Prostate gland (tissue), 2 donors: ENCODE measurements around the gene UBE2E2. TPM values are rescaled to one million over a fixed set of nuclear protein-coding genes. Genes with fewer than 3 reads are reported as not detected.

Experiments
- DNase-seq: peaks from one replicate; pipeline ENCODE4 v3.0.0-alpha.2; 2019; ENCODE audit warnings: low spot score
- H3K27ac ChIP-seq, 2 donors: fragments of 200-600 bp; sonication (generic); 2 replicates each; pipeline ENCODE4 v1.5.1; 2017 to 2019
- H3K27me3 ChIP-seq: fragments of 200-600 bp; sonication (generic); replicated peaks from 2 replicates; pipeline ENCODE4 v1.5.1; 2019; ENCODE audit not compliant: insufficient read depth
- H3K36me3 ChIP-seq, 2 donors: fragments of 200-600 bp; sonication (generic); 1 replicate in 1 of 2; 2 replicates in 1 of 2; pipeline versions ENCODE4 v1.5.1 to v1.8.1; 2017 to 2019
- H3K4me1 ChIP-seq: fragments of 200-600 bp; sonication (generic); replicated peaks from 2 replicates; pipeline ENCODE4 v1.5.1; 2019
- H3K4me3 ChIP-seq, 2 donors: fragments of 200-600 bp; sonication (generic); 2 replicates each; pipeline ENCODE4 v1.5.1; 2017 to 2019
- H3K9me3 ChIP-seq: fragments of 200-600 bp; sonication (generic); 2 replicates; pipeline ENCODE4 v1.5.1; 2017
- POLR2A ChIP-seq: fragments of 450-650 bp; IDR thresholded peaks from one replicate; pipeline ENCODE4 v1.6.1; 2016; ENCODE audit warnings: antibody characterized with exemption, mild to moderate bottlenecking
- POLR2AphosphoS5 ChIP-seq: sonication (generic); formaldehyde crosslinking; IDR thresholded peaks from one replicate; pipeline ENCODE4 v1.6.1; 2017; ENCODE audit warnings: antibody characterized with exemption
- WGBS: methylation state at CpG from one replicate; pipeline ENCODE4 v1.1.5; 2018; 5-methylcytosine and 5-hydroxymethylcytosine counted together
- intact Hi-C: fragments of 100-400 bp; cut with DNase I; formaldehyde crosslinking; loops from one replicate; pipeline ENCODE4 v1.14.2; 2022
- total RNA-seq, 2 donors: library from RNA; depleted of rRNA; stranded (reverse); fragments of >200 nt; gene quantifications; one replicate each; pipeline ENCODE4 v1.1.0, GENCODE V29; 2016
- TF ChIP-seq, protein P1 (sequence below), 4 experiments: fragments of 200-600 bp in 2 of 4; fragments of 450-650 bp in 2 of 4; sonication (generic) in 2 of 4; IDR thresholded peaks; 1 replicate in 3 of 4; 2 replicates in 1 of 4; pipeline ENCODE4 v1.5.1; 2016 to 2019; ENCODE audit warnings: antibody characterized with exemption in 4 of 4, mild to moderate bottlenecking in 2 of 4, moderate library complexity in 2 of 4

UBE2E2 gene
- total RNA-seq, 2 donors from 2014 or later = 25.9 to 48.7 TPM

DNA sequence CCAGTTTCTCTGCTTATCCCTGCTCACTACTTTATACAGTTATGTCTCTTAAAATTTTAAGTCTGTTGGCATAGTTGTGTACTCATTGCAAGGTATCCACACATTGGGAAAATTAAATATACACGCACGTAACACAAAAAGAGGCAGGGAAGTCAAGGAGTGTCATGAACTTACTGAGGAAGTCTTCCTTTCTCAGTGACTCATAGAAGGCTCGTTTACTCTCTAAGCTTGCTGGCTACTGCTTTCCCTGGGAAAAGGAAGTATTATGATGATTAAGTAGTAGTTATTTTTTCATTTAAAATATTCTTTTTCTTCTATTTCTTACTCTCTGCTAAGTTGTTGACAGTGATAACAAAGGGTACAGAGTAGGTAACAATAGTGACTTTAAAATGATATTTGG is 287.3 kb downstream of the UBE2E2 start:
- Histone ChIP-seq H3K36me3 (no peaks in the 10 kb centered on the region), H3K4me3 (no peak overlapping the region), H3K9me3 (no peaks in the 10 kb centered on the region), H3K27me3 (no peaks in the 10 kb centered on the region), H3K27ac (no peak overlapping the region), H3K4me1 (no peaks in the 10 kb centered on the region)
- DNase-seq = no peak
- 79% methylated on average over 3 of the region's 3 CpGs for WGBS
- intact Hi-C loops = no loop called here
- no peak for TF ChIP-seq POLR2A
- TF ChIP-seq, protein P1, sequence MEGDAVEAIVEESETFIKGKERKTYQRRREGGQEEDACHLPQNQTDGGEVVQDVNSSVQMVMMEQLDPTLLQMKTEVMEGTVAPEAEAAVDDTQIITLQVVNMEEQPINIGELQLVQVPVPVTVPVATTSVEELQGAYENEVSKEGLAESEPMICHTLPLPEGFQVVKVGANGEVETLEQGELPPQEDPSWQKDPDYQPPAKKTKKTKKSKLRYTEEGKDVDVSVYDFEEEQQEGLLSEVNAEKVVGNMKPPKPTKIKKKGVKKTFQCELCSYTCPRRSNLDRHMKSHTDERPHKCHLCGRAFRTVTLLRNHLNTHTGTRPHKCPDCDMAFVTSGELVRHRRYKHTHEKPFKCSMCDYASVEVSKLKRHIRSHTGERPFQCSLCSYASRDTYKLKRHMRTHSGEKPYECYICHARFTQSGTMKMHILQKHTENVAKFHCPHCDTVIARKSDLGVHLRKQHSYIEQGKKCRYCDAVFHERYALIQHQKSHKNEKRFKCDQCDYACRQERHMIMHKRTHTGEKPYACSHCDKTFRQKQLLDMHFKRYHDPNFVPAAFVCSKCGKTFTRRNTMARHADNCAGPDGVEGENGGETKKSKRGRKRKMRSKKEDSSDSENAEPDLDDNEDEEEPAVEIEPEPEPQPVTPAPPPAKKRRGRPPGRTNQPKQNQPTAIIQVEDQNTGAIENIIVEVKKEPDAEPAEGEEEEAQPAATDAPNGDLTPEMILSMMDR (IDR thresholded peaks at IDR 0.05) = no peak
- no peak for TF ChIP-seq POLR2AphosphoS5

DNA sequence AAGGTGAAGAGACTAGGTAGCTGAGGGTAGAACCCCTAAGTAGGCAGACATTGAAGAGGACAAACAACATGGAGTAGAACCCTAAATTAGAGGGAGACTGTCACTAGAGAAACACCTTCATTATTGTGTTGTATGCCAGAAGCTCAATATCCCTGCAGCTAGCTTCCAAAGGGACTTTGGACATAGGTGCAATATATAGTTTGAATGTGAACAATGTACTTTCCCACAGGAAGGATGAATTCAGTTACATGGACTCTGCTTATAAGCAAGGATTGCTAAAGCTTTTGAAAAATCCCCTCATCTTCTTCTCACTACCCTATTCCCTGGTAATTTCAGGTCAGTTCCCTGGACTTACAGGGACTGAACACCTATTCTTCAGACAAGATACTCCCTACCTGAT is 288.9 kb downstream of the UBE2E2 start:
- Histone ChIP-seq H3K4me3 (no peak overlapping the region), H3K9me3 (no peaks in the 10 kb centered on the region), H3K4me1 (no peaks in the 10 kb centered on the region), H3K27me3 (no peaks in the 10 kb centered on the region), H3K36me3 (no peaks in the 10 kb centered on the region), H3K27ac (no peak overlapping the region)
- no peak for TF ChIP-seq POLR2AphosphoS5
- no peak for TF ChIP-seq POLR2A
- TF ChIP-seq, protein P1 (IDR thresholded peaks at IDR 0.05) = no peak
- DNase-seq = no peak
- intact Hi-C loops = no loop called here

DNA sequence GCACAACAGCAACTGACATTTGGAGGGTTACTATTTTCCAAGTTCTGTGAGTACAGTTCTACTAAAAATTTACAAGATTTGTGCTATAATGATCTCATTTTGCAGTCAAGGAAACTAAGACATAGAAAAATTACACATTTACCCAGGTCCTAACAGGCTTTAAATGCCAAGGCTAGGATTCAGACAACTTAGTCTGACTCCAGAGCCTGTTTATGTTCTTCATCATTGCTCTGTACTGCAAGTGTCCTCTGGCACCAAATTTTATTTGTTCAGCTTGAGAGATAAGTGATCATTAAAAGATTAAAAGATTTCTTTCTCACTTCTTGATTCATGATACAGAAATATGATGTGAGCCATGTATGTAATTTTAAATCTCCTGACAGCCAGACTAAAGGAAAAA is 290.8 kb downstream of the UBE2E2 start:
- no peak overlapping the region for H3K4me3 ChIP-seq
- no peaks in the 10 kb centered on the region for H3K27me3 ChIP-seq
- no peaks in the 10 kb centered on the region for H3K9me3 ChIP-seq
- no peaks in the 10 kb centered on the region for H3K4me1 ChIP-seq
- intact Hi-C loops = no loop called here
- no peak for DNase-seq
- H3K27ac ChIP-seq = no peak overlapping the region
- H3K36me3 ChIP-seq = no peaks in the 10 kb centered on the region
- TF ChIP-seq, protein P1 (IDR thresholded peaks at IDR 0.05) = no peak
- TF ChIP-seq POLR2AphosphoS5 = no peak
- no peak for TF ChIP-seq POLR2A

DNA sequence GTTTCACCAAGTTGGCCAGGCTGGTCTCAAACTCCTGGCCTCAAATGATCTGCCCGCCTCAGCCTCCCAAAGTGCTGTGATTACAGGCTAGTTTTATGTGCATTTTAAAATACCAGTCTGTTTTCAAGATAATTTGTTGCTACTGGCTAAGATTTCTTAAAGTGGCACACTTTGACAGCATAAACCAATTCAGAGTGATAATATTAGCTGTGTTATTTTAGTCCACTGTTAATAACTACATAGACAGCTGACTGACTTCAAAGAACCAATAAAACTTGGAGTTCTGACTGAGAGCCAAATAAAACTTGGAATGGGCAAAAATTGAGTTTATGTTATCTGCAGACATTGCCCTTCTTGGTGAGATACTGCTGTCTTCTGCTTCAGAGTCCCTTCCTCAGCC is 291.8 kb downstream of the UBE2E2 start:
- WGBS = 75% methylated on average over 1 of the region's 1 CpG
- no peaks in the 10 kb centered on the region for H3K27me3 ChIP-seq
- TF ChIP-seq, protein P1 (IDR thresholded peaks at IDR 0.05) = no peak
- TF ChIP-seq POLR2A (no peak), POLR2AphosphoS5 (no peak)
- H3K36me3 ChIP-seq = no peaks in the 10 kb centered on the region
- H3K27ac ChIP-seq = no peak overlapping the region
- no peak for DNase-seq
- no peaks in the 10 kb centered on the region for H3K9me3 ChIP-seq
- no peak overlapping the region for H3K4me3 ChIP-seq
- intact Hi-C loops = no loop called here
- no peaks in the 10 kb centered on the region for H3K4me1 ChIP-seq

DNA sequence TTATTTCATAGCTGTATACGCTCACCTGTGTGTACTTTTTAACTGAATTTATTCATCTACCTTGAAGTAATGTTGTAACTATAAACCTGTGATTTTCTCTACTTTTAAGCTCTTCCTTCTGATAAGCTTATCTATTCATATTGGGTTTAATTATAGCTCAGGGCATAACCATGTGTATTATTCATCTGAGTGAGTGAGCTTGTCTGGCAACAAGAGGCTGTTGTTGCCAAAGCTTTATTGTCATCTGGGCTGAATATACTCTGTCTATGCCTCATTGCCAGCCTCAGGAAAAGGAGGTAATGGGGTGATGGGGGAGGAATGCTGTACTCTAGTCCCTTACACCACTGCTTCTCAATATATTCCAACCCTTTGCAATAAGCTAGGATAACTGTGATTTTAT is 292.4 kb downstream of the UBE2E2 start:
- Histone ChIP-seq H3K27me3 (no peaks in the 10 kb centered on the region), H3K4me1 (no peaks in the 10 kb centered on the region), H3K27ac (no peak overlapping the region), H3K36me3 (no peaks in the 10 kb centered on the region), H3K4me3 (no peak overlapping the region), H3K9me3 (no peaks in the 10 kb centered on the region)
- DNase-seq = no peak
- TF ChIP-seq POLR2AphosphoS5 = no peak
- TF ChIP-seq, protein P1 (IDR thresholded peaks at IDR 0.05) = no peak
- no peak for TF ChIP-seq POLR2A
- intact Hi-C loops = no loop called here
- 69% methylated on average over 1 of the region's 1 CpG for WGBS
